Measurements from ENCODE around the gene IRF2BP2.

The IRF2BP2 gene

DNA sequence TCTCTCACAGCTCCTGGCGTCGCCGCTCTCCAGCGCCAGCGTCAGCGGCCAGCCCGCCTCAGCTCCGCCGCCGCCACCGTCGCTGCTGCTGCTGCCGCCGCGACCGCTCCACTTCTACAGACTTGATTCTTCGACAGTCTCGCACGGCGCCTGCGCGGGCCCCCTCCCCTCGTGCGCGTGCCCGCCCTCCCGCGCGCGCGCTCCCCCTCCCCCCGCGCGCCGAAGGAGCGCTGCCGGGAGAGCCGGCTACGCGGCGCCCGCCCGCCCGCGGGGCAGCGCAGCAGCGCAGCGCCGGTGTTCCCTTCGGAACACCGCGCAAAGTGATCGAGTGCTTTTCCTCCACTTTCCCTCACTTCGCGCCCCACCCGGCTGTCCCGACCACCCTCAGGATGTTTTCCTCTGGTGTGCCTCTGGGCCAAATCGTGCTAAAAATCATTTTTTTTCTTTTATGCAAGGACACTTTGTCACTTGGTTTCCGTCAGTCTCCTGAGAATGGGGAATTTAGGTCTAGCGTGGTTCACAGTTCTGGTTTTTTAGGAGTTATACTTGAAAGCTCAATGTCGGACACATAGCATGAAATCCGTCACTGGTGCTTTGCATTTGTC lies at the start of gene IRF2BP2:
Gene IRF2BP2 (minus strand): TSS at position 118 of the 605 bp plus-strand sequence. CDS start 684 bp downstream, outside the sequence.
- Histone ChIP-seq H3K27me3 (ENCODE audit: low read length) (no peaks in the 10 kb centered on the region), H4K20me1 (ENCODE audit: low read depth, low read length) (peaks cover 6% of the 10 kb centered on the region; the same call in 1 of the 2 replicates), H3K9ac (ENCODE audit: low read length) (peak within 1 kb of the TSS; percentile 73), H3K36me3 (ENCODE audit: low read length) (peaks cover 10% of the 10 kb centered on the region; the same call in 1 of the 2 replicates), H3F3A (ENCODE audit: insufficient read depth) (peaks cover 41% of the 10 kb centered on the region), H2AFZ (ENCODE audit: low read depth, low read length, severe bottlenecking) (peak within 1 kb of the TSS; percentile 15), H3K9me2 (replicated peaks; ENCODE audit: insufficient read depth, low read length) (no peaks in the 10 kb centered on the region), H3K4me3 (ENCODE audit: insufficient read depth, low read length, poor library complexity, severe bottlenecking) (peak within 1 kb of the TSS; percentile 61), H3K4me2 (ENCODE audit: low read depth, low read length, poor library complexity, severe bottlenecking) (peak within 1 kb of the TSS; percentile 100), H3K79me2 (ENCODE audit: insufficient read depth, low read length) (peaks cover 32% of the 10 kb centered on the region), H3K27ac (ENCODE audit: low read depth, low read length) (peak within 1 kb of the TSS; percentile 85), H3K9me3 (ENCODE audit: insufficient read depth, low read length) (no peaks in the 10 kb centered on the region)
- TF ChIP-seq, protein P1, sequence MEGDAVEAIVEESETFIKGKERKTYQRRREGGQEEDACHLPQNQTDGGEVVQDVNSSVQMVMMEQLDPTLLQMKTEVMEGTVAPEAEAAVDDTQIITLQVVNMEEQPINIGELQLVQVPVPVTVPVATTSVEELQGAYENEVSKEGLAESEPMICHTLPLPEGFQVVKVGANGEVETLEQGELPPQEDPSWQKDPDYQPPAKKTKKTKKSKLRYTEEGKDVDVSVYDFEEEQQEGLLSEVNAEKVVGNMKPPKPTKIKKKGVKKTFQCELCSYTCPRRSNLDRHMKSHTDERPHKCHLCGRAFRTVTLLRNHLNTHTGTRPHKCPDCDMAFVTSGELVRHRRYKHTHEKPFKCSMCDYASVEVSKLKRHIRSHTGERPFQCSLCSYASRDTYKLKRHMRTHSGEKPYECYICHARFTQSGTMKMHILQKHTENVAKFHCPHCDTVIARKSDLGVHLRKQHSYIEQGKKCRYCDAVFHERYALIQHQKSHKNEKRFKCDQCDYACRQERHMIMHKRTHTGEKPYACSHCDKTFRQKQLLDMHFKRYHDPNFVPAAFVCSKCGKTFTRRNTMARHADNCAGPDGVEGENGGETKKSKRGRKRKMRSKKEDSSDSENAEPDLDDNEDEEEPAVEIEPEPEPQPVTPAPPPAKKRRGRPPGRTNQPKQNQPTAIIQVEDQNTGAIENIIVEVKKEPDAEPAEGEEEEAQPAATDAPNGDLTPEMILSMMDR (IDR thresholded peaks at IDR 0.05; ENCODE audit: insufficient read depth, low read length, poor library complexity, severe bottlenecking), result no peak
- no peak for TF ChIP-seq EZH2phosphoT487 (conservative IDR thresholded peaks at IDR 0.05; ENCODE audit: low read length)

DNA sequence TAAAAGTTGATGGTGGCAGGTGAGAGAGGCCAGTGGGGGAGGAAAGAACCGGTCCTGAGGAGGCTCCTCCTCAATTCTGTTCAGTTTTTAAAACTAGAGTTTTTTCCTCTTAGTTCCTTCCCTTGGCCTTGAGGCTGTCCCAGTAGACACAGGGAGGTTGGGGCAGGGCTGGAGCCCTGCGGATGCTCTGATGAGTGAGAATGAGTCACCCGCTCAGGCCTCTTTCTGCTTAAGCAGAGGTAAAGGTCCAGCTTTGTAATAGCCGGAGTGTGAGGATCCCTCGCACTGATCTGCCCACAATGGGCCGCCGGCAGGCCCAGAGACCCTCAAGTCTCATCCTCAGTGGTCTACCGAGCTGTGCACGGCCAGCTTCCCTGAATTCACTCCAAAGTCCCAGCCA lies 49.6 kb upstream of the IRF2BP2 start:
- TF ChIP-seq, protein P1 (IDR thresholded peaks at IDR 0.05; ENCODE audit: insufficient read depth, low read length, poor library complexity, severe bottlenecking), result no peak
- TF ChIP-seq EZH2phosphoT487 (conservative IDR thresholded peaks at IDR 0.05; ENCODE audit: low read length), result no peak
- Histone ChIP-seq H3K4me3 (ENCODE audit: insufficient read depth, low read length, poor library complexity, severe bottlenecking) (no peak overlapping the region), H3K36me3 (ENCODE audit: low read length) (no peaks in the 10 kb centered on the region), H3F3A (ENCODE audit: insufficient read depth) (no peaks in the 10 kb centered on the region), H3K9me2 (replicated peaks; ENCODE audit: insufficient read depth, low read length) (no peaks in the 10 kb centered on the region), H3K9ac (ENCODE audit: low read length) (no peak overlapping the region), H2AFZ (ENCODE audit: low read depth, low read length, severe bottlenecking) (no peak overlapping the region), H3K79me2 (ENCODE audit: insufficient read depth, low read length) (no peaks in the 10 kb centered on the region), H4K20me1 (ENCODE audit: low read depth, low read length) (no peaks in the 10 kb centered on the region), H3K4me2 (ENCODE audit: low read depth, low read length, poor library complexity, severe bottlenecking) (no peak overlapping the region), H3K9me3 (ENCODE audit: insufficient read depth, low read length) (no peaks in the 10 kb centered on the region), H3K27me3 (ENCODE audit: low read length) (no peaks in the 10 kb centered on the region), H3K27ac (ENCODE audit: low read depth, low read length) (no peak overlapping the region)

DNA sequence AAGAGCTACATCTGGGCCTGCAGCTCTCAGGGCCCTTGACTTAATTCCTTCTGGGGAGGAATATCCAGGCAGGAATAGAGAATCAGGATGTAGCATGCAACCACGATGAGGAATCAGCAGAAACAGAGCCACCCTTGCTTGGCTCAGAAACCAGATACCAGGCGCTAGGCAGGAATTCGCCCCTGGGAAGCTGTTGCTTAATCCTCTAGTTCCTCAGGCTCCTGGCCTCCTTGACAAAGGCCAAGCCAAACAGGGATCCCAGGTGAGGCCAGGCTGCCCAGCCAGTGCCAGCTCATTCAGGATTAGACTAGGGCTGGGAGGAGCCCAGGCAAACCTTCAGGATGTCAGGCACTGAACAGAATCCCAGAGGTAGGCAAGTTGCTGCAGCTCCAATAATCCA lies 48.2 kb upstream of the IRF2BP2 start:
- Histone ChIP-seq H3K9me2 (replicated peaks; ENCODE audit: insufficient read depth, low read length) (no peaks in the 10 kb centered on the region), H2AFZ (ENCODE audit: low read depth, low read length, severe bottlenecking) (no peak overlapping the region), H4K20me1 (ENCODE audit: low read depth, low read length) (no peaks in the 10 kb centered on the region), H3K9me3 (ENCODE audit: insufficient read depth, low read length) (no peaks in the 10 kb centered on the region), H3K79me2 (ENCODE audit: insufficient read depth, low read length) (no peaks in the 10 kb centered on the region), H3K27me3 (ENCODE audit: low read length) (no peaks in the 10 kb centered on the region), H3K9ac (ENCODE audit: low read length) (no peak overlapping the region), H3K4me3 (ENCODE audit: insufficient read depth, low read length, poor library complexity, severe bottlenecking) (no peak overlapping the region), H3K4me2 (ENCODE audit: low read depth, low read length, poor library complexity, severe bottlenecking) (no peak overlapping the region), H3K36me3 (ENCODE audit: low read length) (no peaks in the 10 kb centered on the region), H3F3A (ENCODE audit: insufficient read depth) (no peaks in the 10 kb centered on the region), H3K27ac (ENCODE audit: low read depth, low read length) (no peak overlapping the region)
- TF ChIP-seq, protein P1 (IDR thresholded peaks at IDR 0.05; ENCODE audit: insufficient read depth, low read length, poor library complexity, severe bottlenecking), result no peak
- TF ChIP-seq EZH2phosphoT487 (conservative IDR thresholded peaks at IDR 0.05; ENCODE audit: low read length), result no peak
